Gastrocnemius medialis (tissue), 4 donors: Measurements from ENCODE around the gene NDRG3.

Source experiments
- CTCF ChIP-seq, 5 experiments: fragments of 450-650 bp in 3 of 5; fragments of 200-600 bp in 2 of 5; sonication (generic) in 2 of 5; IDR thresholded peaks in 4 of 5; conservative IDR thresholded peaks in 1 of 5; 1 replicate in 4 of 5; 2 replicates in 1 of 5; pipeline ENCODE4 v1.5.1; 2016 to 2019; ENCODE audit warnings: antibody characterized with exemption in 5 of 5, mild to moderate bottlenecking in 3 of 5, moderate library complexity in 3 of 5
- POLR2A ChIP-seq, 2 donors: fragments of 450-650 bp; IDR thresholded peaks; one replicate each; pipeline ENCODE4 v1.6.1; 2017; ENCODE audit warnings: antibody characterized with exemption in 2 of 2, mild to moderate bottlenecking in 2 of 2, moderate library complexity in 2 of 2

GRCh38 chr20:36613974-36614373 is 131.9 kb downstream of the NDRG3 start:
- TF ChIP-seq CTCF (IDR thresholded peaks at IDR 0.05 in 4 of 5, conservative IDR thresholded peaks at IDR 0.05 in 1 of 5) = no peak
- TF ChIP-seq POLR2A (IDR thresholded peaks at IDR 0.05) = no peak
